Measurements from ENCODE around the gene HSF2. TPM values are rescaled to one million over a fixed set of nuclear protein-coding genes. Genes with fewer than 3 reads are reported as not detected.
A peak's percentile ranks its signal among the peaks of the same experiment; 100 is the strongest.

Gene HSF2
- 10 to 100 TPM; 14.3 to 18.9 TPM for total RNA-seq

- peak; percentile 96 for DNase-seq (ENCODE audit: low spot score)
- H3K27ac Mint-ChIP-seq, result peak within 1 kb of the TSS; percentile 87 to 91
- H3K27me3 Mint-ChIP-seq, result peaks cover 0 to 3% of the 10 kb centered on the region in 2 donors
- H3K4me3 Mint-ChIP-seq, result peak within 1 kb of the TSS; percentile 97
- H3K36me3 Mint-ChIP-seq, result peaks cover 7% of the 10 kb centered on the region
- no peaks in the 10 kb centered on the region for H3K9me3 Mint-ChIP-seq
- peak; percentile 98 to 100 for ATAC-seq
- H3K4me1 Mint-ChIP-seq (ENCODE audit: low read depth in 2 of 2), result peaks cover 22 to 26% of the 10 kb centered on the region in 2 donors
Measured at GRCh38 chr6:122399348-122400120, at the start of gene HSF2. Gene HSF2 (plus strand): TSS chr6:122399652. CDS start chr6:122399738, 86 bp downstream.

- no peak for ATAC-seq
- Mint-ChIP-seq H3K4me3 (no peak overlapping the region), H3K9me3 (no peaks in the 10 kb centered on the region), H3K36me3 (no peaks in the 10 kb centered on the region), H3K27me3 (peaks cover 9 to 41% of the 10 kb centered on the region in 2 donors), H3K4me1 (ENCODE audit: low read depth in 2 of 2) (no peaks in the 10 kb centered on the region), H3K27ac (no peak overlapping the region)
- no peak for DNase-seq (ENCODE audit: low spot score)
Measured at GRCh38 chr6:122352981-122353664, 46.3 kb upstream of the HSF2 start.

GRCh38 chr6:122360809-122361208 lies 38.6 kb upstream of the HSF2 start:
- Mint-ChIP-seq H3K4me1 (ENCODE audit: low read depth in 2 of 2) (no peaks in the 10 kb centered on the region), H3K4me3 (no peak overlapping the region), H3K27ac (no peak overlapping the region), H3K36me3 (no peaks in the 10 kb centered on the region), H3K27me3 (peaks cover 3 to 27% of the 10 kb centered on the region in 2 donors), H3K9me3 (no peaks in the 10 kb centered on the region)
- no peak for DNase-seq (ENCODE audit: low spot score)
- ATAC-seq, result no peak

GRCh38 chr6:122361314-122361979 lies 38.0 kb upstream of the HSF2 start:
- H3K36me3 Mint-ChIP-seq, result no peaks in the 10 kb centered on the region
- no peak overlapping the region for H3K4me3 Mint-ChIP-seq
- H3K4me1 Mint-ChIP-seq (ENCODE audit: low read depth in 2 of 2), result no peaks in the 10 kb centered on the region
- peak in 1 of 2 donors; percentile 11 for ATAC-seq
- H3K27ac Mint-ChIP-seq, result no peak overlapping the region
- no peak for DNase-seq (ENCODE audit: low spot score)
- no peaks in the 10 kb centered on the region for H3K9me3 Mint-ChIP-seq
- peaks cover 3 to 21% of the 10 kb centered on the region in 2 donors for H3K27me3 Mint-ChIP-seq

GRCh38 chr6:122363769-122364483 lies 35.5 kb upstream of the HSF2 start:
- H3K27ac Mint-ChIP-seq, result no peak overlapping the region
- ATAC-seq (no peak), DNase-seq (ENCODE audit: low spot score) (no peak)
- no peaks in the 10 kb centered on the region for H3K9me3 Mint-ChIP-seq
- no peak overlapping the region for H3K4me3 Mint-ChIP-seq
- no peaks in the 10 kb centered on the region for H3K4me1 Mint-ChIP-seq (ENCODE audit: low read depth in 2 of 2)
- H3K36me3 Mint-ChIP-seq, result no peaks in the 10 kb centered on the region
- peaks cover 2 to 6% of the 10 kb centered on the region in 2 donors for H3K27me3 Mint-ChIP-seq

- Mint-ChIP-seq H3K27ac (no peak overlapping the region), H3K9me3 (no peaks in the 10 kb centered on the region), H3K4me1 (ENCODE audit: low read depth in 2 of 2) (no peaks in the 10 kb centered on the region), H3K36me3 (no peaks in the 10 kb centered on the region), H3K4me3 (no peak overlapping the region), H3K27me3 (peaks cover 8% of the 10 kb centered on the region in 2 donors)
- DNase-seq (ENCODE audit: low spot score) (no peak), ATAC-seq (no peak)
Measured at GRCh38 chr6:122365775-122366403, 33.6 kb upstream of the HSF2 start.

GRCh38 chr6:122367171-122367570 lies 32.3 kb upstream of the HSF2 start:
- ATAC-seq, result no peak
- H3K36me3 Mint-ChIP-seq, result no peaks in the 10 kb centered on the region
- H3K27me3 Mint-ChIP-seq, result peaks cover 8 to 9% of the 10 kb centered on the region in 2 donors
- no peaks in the 10 kb centered on the region for H3K4me1 Mint-ChIP-seq (ENCODE audit: low read depth in 2 of 2)
- H3K27ac Mint-ChIP-seq, result no peak overlapping the region
- no peak for DNase-seq (ENCODE audit: low spot score)
- no peaks in the 10 kb centered on the region for H3K9me3 Mint-ChIP-seq
- H3K4me3 Mint-ChIP-seq, result no peak overlapping the region

- Mint-ChIP-seq H3K4me3 (no peak overlapping the region), H3K36me3 (no peaks in the 10 kb centered on the region), H3K9me3 (no peaks in the 10 kb centered on the region), H3K27ac (no peak overlapping the region), H3K27me3 (peaks cover 17 to 18% of the 10 kb centered on the region in 2 donors), H3K4me1 (ENCODE audit: low read depth in 2 of 2) (no peaks in the 10 kb centered on the region)
- ATAC-seq (no peak), DNase-seq (ENCODE audit: low spot score) (no peak)
Measured at GRCh38 chr6:122369536-122369935, 29.9 kb upstream of the HSF2 start.

GRCh38 chr6:122372647-122373046 lies 26.8 kb upstream of the HSF2 start:
- Mint-ChIP-seq H3K27me3 (peaks cover 26 to 42% of the 10 kb centered on the region in 2 donors), H3K36me3 (no peaks in the 10 kb centered on the region), H3K4me3 (no peak overlapping the region), H3K9me3 (no peaks in the 10 kb centered on the region), H3K27ac (no peak overlapping the region), H3K4me1 (ENCODE audit: low read depth in 2 of 2) (peaks cover 0 to 7% of the 10 kb centered on the region in 2 donors)
- ATAC-seq (no peak), DNase-seq (ENCODE audit: low spot score) (no peak)

GRCh38 chr6:122374307-122374706 lies 25.1 kb upstream of the HSF2 start:
- DNase-seq (ENCODE audit: low spot score) (no peak), ATAC-seq (no peak)
- Mint-ChIP-seq H3K27me3 (peaks cover 24 to 42% of the 10 kb centered on the region in 2 donors), H3K9me3 (no peaks in the 10 kb centered on the region), H3K36me3 (no peaks in the 10 kb centered on the region), H3K4me1 (ENCODE audit: low read depth in 2 of 2) (peaks cover 0 to 7% of the 10 kb centered on the region in 2 donors), H3K27ac (no peak overlapping the region), H3K4me3 (no peak overlapping the region)

GRCh38 chr6:122376246-122376645 lies 23.2 kb upstream of the HSF2 start:
- Mint-ChIP-seq H3K36me3 (no peaks in the 10 kb centered on the region), H3K4me3 (no peak overlapping the region)

GRCh38 chr6:122381494-122382265 lies 17.8 kb upstream of the HSF2 start:
- ATAC-seq (peak; percentile 75), DNase-seq (ENCODE audit: low spot score) (no peak)
- Mint-ChIP-seq H3K27me3 (peaks cover 26 to 42% of the 10 kb centered on the region in 2 donors), H3K36me3 (no peaks in the 10 kb centered on the region), H3K9me3 (no peaks in the 10 kb centered on the region), H3K27ac (no peak overlapping the region), H3K4me1 (ENCODE audit: low read depth in 2 of 2) (peaks cover 2 to 5% of the 10 kb centered on the region in 2 donors), H3K4me3 (no peak overlapping the region)

More at GRCh38 chr6:122376246-122376645, 23.2 kb upstream of the HSF2 start:
- DNase-seq (ENCODE audit: low spot score) (no peak), ATAC-seq (no peak)
- Mint-ChIP-seq H3K4me1 (ENCODE audit: low read depth in 2 of 2) (peaks cover 0 to 7% of the 10 kb centered on the region in 2 donors), H3K27me3 (peaks cover 27 to 42% of the 10 kb centered on the region in 2 donors), H3K27ac (no peak overlapping the region), H3K9me3 (no peaks in the 10 kb centered on the region)

All from natural killer cell treated with Interleukin-12 subunit alpha and Interleukin-12 subunit beta and Interleukin-15 and Interleukin-18, amount 100 ng/mL, for 72 hours (primary cell).